HG03469 (cell line): Measurements from ENCODE around the gene EIF2AK2.

Experiments
- ATAC-seq: cut with Tn5 transposase; IDR thresholded peaks from one replicate; pipeline ENCODE4 v1.9.1; 2021; ENCODE audit warnings: mild to moderate bottlenecking, moderate library complexity, moderate number of reproducible peaks; ENCODE audit not compliant: unreplicated experiment

EIF2AK2 gene

GRCh38 chr2:37173741-37174140 is 17.0 kb upstream of the EIF2AK2 start:
- no peak for ATAC-seq

GRCh38 chr2:37171624-37171950 is 14.8 kb upstream of the EIF2AK2 start:
- no peak for ATAC-seq

- ATAC-seq: no peak
Observed at GRCh38 chr2:37168217-37168981, 11.6 kb upstream of the EIF2AK2 start.

GRCh38 chr2:37167636-37168180 is 10.9 kb upstream of the EIF2AK2 start:
- ATAC-seq: no peak

- no peak for ATAC-seq
Observed at GRCh38 chr2:37164757-37165156, 8.0 kb upstream of the EIF2AK2 start.

- no peak for ATAC-seq
Observed at GRCh38 chr2:37156071-37156856, 516 bp downstream of the EIF2AK2 start.

- ATAC-seq: no peak
Observed at GRCh38 chr2:37154785-37155184, 2.0 kb downstream of the EIF2AK2 start.

- no peak for ATAC-seq
Observed at GRCh38 chr2:37153224-37153623, 3.6 kb downstream of the EIF2AK2 start.

- no peak for ATAC-seq
Observed at GRCh38 chr2:37149626-37150322, 7.0 kb downstream of the EIF2AK2 start.

- no peak for ATAC-seq
Observed at GRCh38 chr2:37148325-37148724, 8.5 kb downstream of the EIF2AK2 start.

GRCh38 chr2:37146062-37146461 is 10.7 kb downstream of the EIF2AK2 start:
- no peak for ATAC-seq

GRCh38 chr2:37143974-37144373 is 12.8 kb downstream of the EIF2AK2 start:
- no peak for ATAC-seq

- ATAC-seq: no peak
Observed at GRCh38 chr2:37142546-37142945, 14.2 kb downstream of the EIF2AK2 start.

- no peak for ATAC-seq
Observed at GRCh38 chr2:37132914-37133313, 23.9 kb downstream of the EIF2AK2 start.

GRCh38 chr2:37125416-37125815 is 31.4 kb downstream of the EIF2AK2 start:
- ATAC-seq: no peak

GRCh38 chr2:37119157-37119556 is 37.6 kb downstream of the EIF2AK2 start:
- no peak for ATAC-seq

GRCh38 chr2:37117566-37117965 is 39.2 kb downstream of the EIF2AK2 start:
- no peak for ATAC-seq

- no peak for ATAC-seq
Observed at GRCh38 chr2:37111958-37112357, 44.8 kb downstream of the EIF2AK2 start.

- no peak for ATAC-seq
Observed at GRCh38 chr2:37110306-37111212, 46.2 kb downstream of the EIF2AK2 start.

GRCh38 chr2:37109523-37109922 is 47.3 kb downstream of the EIF2AK2 start:
- no peak for ATAC-seq
